Measurements from ENCODE around the gene GDE1.

DNA sequence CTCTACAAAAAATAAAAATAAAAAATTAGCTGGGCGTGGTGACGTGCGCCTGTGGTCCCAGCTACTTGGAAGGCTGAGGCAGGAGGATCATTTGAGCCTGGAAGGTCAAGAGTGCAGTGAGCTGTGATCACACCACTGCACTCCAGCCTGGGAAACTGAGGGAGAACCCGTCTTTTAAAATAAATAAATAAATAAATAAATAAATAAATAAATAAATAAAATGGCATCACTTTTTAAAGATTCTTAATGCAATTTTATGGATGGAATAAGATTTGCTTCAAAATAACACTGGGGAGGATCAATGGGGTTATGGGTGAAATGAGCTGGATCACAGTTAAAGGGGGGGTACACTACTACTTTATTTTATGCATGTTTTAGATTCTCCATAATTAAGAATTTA lies 14.9 kb downstream of the GDE1 start:
- TF ChIP-seq, protein P1, sequence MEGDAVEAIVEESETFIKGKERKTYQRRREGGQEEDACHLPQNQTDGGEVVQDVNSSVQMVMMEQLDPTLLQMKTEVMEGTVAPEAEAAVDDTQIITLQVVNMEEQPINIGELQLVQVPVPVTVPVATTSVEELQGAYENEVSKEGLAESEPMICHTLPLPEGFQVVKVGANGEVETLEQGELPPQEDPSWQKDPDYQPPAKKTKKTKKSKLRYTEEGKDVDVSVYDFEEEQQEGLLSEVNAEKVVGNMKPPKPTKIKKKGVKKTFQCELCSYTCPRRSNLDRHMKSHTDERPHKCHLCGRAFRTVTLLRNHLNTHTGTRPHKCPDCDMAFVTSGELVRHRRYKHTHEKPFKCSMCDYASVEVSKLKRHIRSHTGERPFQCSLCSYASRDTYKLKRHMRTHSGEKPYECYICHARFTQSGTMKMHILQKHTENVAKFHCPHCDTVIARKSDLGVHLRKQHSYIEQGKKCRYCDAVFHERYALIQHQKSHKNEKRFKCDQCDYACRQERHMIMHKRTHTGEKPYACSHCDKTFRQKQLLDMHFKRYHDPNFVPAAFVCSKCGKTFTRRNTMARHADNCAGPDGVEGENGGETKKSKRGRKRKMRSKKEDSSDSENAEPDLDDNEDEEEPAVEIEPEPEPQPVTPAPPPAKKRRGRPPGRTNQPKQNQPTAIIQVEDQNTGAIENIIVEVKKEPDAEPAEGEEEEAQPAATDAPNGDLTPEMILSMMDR (conservative IDR thresholded peaks at IDR 0.05 in 1 of 2, IDR thresholded peaks at IDR 0.05 in 1 of 2; ENCODE audit: extremely low read depth in 1 of 2, insufficient read depth in 1 of 2, low read depth in 1 of 2, low read length in 2 of 2) = no peak
- TF ChIP-seq EZH2 (IDR thresholded peaks at IDR 0.05; ENCODE audit: borderline replicate concordance, low read length) = no peak
